SK-N-SH treated with all-trans-retinoic acid at 6 μM for 48 hours (cell line): ENCODE results near the gene TNFAIP8.
"Not testable (repeated sequence)": the region's sequence is repeated elsewhere in the genome, so short reads cannot be mapped to it uniquely, and the experiment has no call there.

Experiments used
- PPARA ChIP-seq: fragments of 250-450 bp; sonication (Bioruptor Pico); IDR thresholded peaks from 2 replicates; pipeline ENCODE4 v1.5.0; 2020; ENCODE audit warnings: mild to moderate bottlenecking, borderline replicate concordance
- ZFP30 ChIP-seq: fragments of 450-650 bp; formaldehyde crosslinking; IDR thresholded peaks from 2 replicates; pipeline ENCODE4 v1.5.0; 2022; ENCODE audit warnings: mild to moderate bottlenecking, moderate library complexity
- TF ChIP-seq, protein P1 (sequence below): fragments of 250-450 bp; sonication (Bioruptor Pico); IDR thresholded peaks from 2 replicates; pipeline ENCODE4 v1.8.0; 2020; ENCODE audit warnings: mild to moderate bottlenecking, moderate library complexity, borderline replicate concordance

DNA sequence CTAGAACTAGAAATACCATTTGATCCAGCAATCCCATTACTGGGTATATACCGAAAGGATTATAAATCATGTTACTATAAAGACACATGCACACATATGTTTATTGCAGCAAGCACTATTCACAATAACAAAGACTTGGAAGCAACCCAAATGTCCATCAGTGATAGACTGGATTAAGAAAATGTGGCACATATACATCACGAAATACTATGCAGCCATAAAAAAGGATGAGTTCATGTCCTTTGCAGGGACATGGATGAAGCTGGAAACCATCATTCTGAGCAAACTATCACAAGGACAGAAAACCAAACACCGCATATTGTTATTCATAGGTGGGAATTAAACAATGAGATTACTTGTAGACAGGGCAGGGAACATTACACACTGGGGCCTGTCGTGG is 88.8 kb downstream of the TNFAIP8 start:
- TF ChIP-seq, protein P1, sequence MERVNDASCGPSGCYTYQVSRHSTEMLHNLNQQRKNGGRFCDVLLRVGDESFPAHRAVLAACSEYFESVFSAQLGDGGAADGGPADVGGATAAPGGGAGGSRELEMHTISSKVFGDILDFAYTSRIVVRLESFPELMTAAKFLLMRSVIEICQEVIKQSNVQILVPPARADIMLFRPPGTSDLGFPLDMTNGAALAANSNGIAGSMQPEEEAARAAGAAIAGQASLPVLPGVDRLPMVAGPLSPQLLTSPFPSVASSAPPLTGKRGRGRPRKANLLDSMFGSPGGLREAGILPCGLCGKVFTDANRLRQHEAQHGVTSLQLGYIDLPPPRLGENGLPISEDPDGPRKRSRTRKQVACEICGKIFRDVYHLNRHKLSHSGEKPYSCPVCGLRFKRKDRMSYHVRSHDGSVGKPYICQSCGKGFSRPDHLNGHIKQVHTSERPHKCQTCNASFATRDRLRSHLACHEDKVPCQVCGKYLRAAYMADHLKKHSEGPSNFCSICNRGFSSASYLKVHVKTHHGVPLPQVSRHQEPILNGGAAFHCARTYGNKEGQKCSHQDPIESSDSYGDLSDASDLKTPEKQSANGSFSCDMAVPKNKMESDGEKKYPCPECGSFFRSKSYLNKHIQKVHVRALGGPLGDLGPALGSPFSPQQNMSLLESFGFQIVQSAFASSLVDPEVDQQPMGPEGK (CRISPR knock-in tag), result not testable (repeated sequence)
- TF ChIP-seq PPARA; ZFP30 (CRISPR knock-in tag): not testable (repeated sequence)
